Stimulated activated naive CD8-positive, alpha-beta T cell treated with anti-CD3 and anti-CD28 coated beads, Interleukin-15, Interleukin-2, amounts not matched to agents 100 ng/mL and 50 ng/mL, for 24 hours (primary cell): ENCODE results near the gene MPP4.
A peak's percentile ranks its signal among the peaks of the same experiment; 100 is the strongest.

ENCODE experiments used
- H3K27ac Mint-ChIP-seq: one replicate; pipeline ENCODE4 v1.8.0; 2021; ENCODE audit warnings: mild to moderate bottlenecking, mixed read lengths
- H3K27me3 Mint-ChIP-seq: one replicate; pipeline ENCODE4 v1.8.0; 2021; ENCODE audit warnings: mixed read lengths
- H3K36me3 Mint-ChIP-seq: one replicate; pipeline ENCODE4 v1.8.0; 2021; ENCODE audit warnings: low read depth, mixed read lengths
- H3K4me1 Mint-ChIP-seq: one replicate; pipeline ENCODE4 v1.8.0; 2021; ENCODE audit warnings: low read depth, mixed read lengths
- H3K4me3 Mint-ChIP-seq: one replicate; pipeline ENCODE4 v1.8.0; 2021; ENCODE audit warnings: mild to moderate bottlenecking, mixed read lengths
- H3K9me3 Mint-ChIP-seq: one replicate; pipeline ENCODE4 v1.8.0; 2021; ENCODE audit warnings: mixed read lengths

MPP4 gene, protein sequence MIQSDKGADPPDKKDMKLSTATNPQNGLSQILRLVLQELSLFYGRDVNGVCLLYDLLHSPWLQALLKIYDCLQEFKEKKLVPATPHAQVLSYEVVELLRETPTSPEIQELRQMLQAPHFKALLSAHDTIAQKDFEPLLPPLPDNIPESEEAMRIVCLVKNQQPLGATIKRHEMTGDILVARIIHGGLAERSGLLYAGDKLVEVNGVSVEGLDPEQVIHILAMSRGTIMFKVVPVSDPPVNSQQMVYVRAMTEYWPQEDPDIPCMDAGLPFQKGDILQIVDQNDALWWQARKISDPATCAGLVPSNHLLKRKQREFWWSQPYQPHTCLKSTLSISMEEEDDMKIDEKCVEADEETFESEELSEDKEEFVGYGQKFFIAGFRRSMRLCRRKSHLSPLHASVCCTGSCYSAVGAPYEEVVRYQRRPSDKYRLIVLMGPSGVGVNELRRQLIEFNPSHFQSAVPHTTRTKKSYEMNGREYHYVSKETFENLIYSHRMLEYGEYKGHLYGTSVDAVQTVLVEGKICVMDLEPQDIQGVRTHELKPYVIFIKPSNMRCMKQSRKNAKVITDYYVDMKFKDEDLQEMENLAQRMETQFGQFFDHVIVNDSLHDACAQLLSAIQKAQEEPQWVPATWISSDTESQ

GRCh38 chr2:201698588-201699226 lies at the start of gene MPP4:
TSS of gene MPP4 (minus strand) at chr2:201698644. CDS start at chr2:201693954, 4,690 bp downstream.
- H3K9me3 Mint-ChIP-seq: no peaks in the 10 kb centered on the region
- H3K4me1 Mint-ChIP-seq: peaks cover 5% of the 10 kb centered on the region
- no peak within 1 kb of the TSS for H3K27ac Mint-ChIP-seq
- no peak within 1 kb of the TSS for H3K4me3 Mint-ChIP-seq
- H3K36me3 Mint-ChIP-seq: peaks cover 21% of the 10 kb centered on the region
- H3K27me3 Mint-ChIP-seq: no peaks in the 10 kb centered on the region

DNA sequence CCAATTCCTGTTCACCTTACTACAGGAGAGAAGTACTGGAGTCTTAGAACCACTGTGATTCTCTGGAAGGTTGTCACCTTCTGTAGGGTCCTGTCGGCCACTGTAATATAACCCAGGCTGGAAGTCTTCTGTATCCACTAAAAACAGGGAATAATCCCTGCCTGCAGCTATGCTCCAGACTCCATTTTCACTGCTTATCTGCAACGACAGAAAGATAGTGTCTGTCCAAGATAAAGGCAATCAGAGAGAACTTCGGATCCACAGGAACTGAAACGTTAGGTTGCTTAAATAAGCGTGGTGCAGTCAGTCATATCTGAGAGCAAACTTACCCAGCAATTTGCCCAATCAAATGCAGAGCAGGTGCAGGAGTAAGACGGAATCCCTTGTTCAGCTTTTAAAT lies 48.1 kb upstream of the MPP4 start:
- Mint-ChIP-seq H3K27ac (no peak overlapping the region), H3K36me3 (peaks cover 40% of the 10 kb centered on the region), H3K27me3 (no peaks in the 10 kb centered on the region), H3K4me1 (no peaks in the 10 kb centered on the region), H3K9me3 (no peaks in the 10 kb centered on the region), H3K4me3 (no peak overlapping the region)

DNA sequence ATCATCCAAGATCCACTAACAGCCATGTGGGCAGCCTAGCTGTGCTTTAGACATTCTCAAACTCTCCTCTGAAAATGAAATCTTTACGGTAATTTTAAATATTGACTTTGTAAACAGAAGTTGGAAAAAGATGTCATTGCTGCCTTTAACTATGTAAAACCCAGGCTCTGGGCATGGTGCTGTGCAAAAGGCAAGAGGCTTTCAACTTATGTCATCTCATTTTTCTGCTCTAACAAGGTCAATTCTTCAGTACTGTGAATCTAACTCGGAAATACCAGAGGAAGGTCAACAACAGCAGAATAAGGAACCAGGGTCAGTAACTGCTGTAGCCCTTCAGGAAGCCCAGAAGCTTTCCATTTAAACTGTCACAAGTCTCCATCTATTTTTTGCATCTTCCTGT lies 37.0 kb upstream of the MPP4 start:
- Mint-ChIP-seq H3K36me3 (peaks cover 39% of the 10 kb centered on the region), H3K27me3 (no peaks in the 10 kb centered on the region), H3K4me1 (peaks cover 8% of the 10 kb centered on the region), H3K27ac (no peak overlapping the region), H3K4me3 (no peak overlapping the region), H3K9me3 (no peaks in the 10 kb centered on the region)

DNA sequence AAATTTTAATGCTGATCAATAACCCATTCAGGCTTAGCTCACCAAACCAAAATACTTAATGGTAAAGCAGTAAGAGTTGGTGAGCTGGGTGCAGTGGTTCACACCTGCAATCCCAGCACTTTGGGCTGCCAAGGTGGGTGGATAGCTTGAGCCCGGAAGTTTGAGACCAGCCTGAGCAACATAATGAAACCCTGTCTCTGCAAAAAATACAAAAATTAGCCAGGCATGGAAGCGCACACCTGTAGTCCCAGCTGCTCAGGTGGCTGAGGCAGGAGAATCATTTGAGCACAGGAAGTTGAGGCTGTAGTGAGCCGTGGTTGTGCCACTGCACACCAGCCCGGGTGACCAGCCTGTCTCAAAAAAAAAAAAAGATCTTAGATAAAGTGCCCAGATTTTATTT lies 35.7 kb upstream of the MPP4 start:
- Mint-ChIP-seq H3K4me3 (no peak overlapping the region), H3K27ac (no peak overlapping the region), H3K9me3 (no peaks in the 10 kb centered on the region), H3K27me3 (no peaks in the 10 kb centered on the region), H3K4me1 (peaks cover 8% of the 10 kb centered on the region), H3K36me3 (peaks cover 39% of the 10 kb centered on the region)

- no peaks in the 10 kb centered on the region for H3K9me3 Mint-ChIP-seq
- H3K27ac Mint-ChIP-seq: no peak overlapping the region
- peaks cover 8% of the 10 kb centered on the region for H3K4me1 Mint-ChIP-seq
- peaks cover 42% of the 10 kb centered on the region for H3K36me3 Mint-ChIP-seq
- no peak overlapping the region for H3K4me3 Mint-ChIP-seq
- no peaks in the 10 kb centered on the region for H3K27me3 Mint-ChIP-seq
Observed at GRCh38 chr2:201733544-201733943, 35.1 kb upstream of the MPP4 start.

GRCh38 chr2:201730651-201731285 lies 32.3 kb upstream of the MPP4 start:
- H3K4me1 Mint-ChIP-seq: peaks cover 8% of the 10 kb centered on the region
- no peaks in the 10 kb centered on the region for H3K9me3 Mint-ChIP-seq
- no peaks in the 10 kb centered on the region for H3K27me3 Mint-ChIP-seq
- no peak overlapping the region for H3K4me3 Mint-ChIP-seq
- peaks cover 42% of the 10 kb centered on the region for H3K36me3 Mint-ChIP-seq
- H3K27ac Mint-ChIP-seq: peak overlapping the region; percentile 26

GRCh38 chr2:201715459-201715858 lies 17.0 kb upstream of the MPP4 start:
- Mint-ChIP-seq H3K27me3 (no peaks in the 10 kb centered on the region), H3K36me3 (peaks cover 54% of the 10 kb centered on the region)

DNA sequence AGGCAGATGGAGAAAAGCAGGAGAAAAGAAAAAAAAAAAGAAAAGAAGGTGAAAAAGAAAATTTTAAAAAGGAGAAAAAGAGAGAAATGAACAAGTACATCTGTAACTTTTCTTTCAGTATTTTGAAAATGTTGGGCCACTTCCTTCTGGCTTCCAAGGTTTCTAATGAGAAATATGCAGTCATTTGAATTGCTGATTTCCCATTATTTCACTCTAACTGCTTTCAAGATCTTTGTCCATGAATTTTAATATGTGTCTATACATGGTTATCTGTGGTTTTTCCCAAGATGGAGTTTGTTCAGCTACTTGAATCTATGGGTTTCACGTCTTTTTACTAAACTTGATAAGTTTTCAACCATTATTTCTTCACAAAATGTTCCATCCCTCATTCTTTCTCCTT lies 14.3 kb upstream of the MPP4 start:
- no peak overlapping the region for H3K4me3 Mint-ChIP-seq
- H3K27me3 Mint-ChIP-seq: no peaks in the 10 kb centered on the region
- no peak overlapping the region for H3K27ac Mint-ChIP-seq
- no peaks in the 10 kb centered on the region for H3K4me1 Mint-ChIP-seq
- H3K9me3 Mint-ChIP-seq: no peaks in the 10 kb centered on the region
- peaks cover 35% of the 10 kb centered on the region for H3K36me3 Mint-ChIP-seq

More at GRCh38 chr2:201715459-201715858, 17.0 kb upstream of the MPP4 start:
- Mint-ChIP-seq H3K4me3 (no peak overlapping the region), H3K27ac (no peak overlapping the region), H3K4me1 (no peaks in the 10 kb centered on the region), H3K9me3 (no peaks in the 10 kb centered on the region)

- Mint-ChIP-seq H3K9me3 (no peaks in the 10 kb centered on the region), H3K27ac (no peak overlapping the region), H3K4me1 (peaks cover 2% of the 10 kb centered on the region), H3K27me3 (no peaks in the 10 kb centered on the region), H3K4me3 (no peak overlapping the region), H3K36me3 (peaks cover 27% of the 10 kb centered on the region)
Observed at GRCh38 chr2:201709747-201710146, 11.3 kb upstream of the MPP4 start.

DNA sequence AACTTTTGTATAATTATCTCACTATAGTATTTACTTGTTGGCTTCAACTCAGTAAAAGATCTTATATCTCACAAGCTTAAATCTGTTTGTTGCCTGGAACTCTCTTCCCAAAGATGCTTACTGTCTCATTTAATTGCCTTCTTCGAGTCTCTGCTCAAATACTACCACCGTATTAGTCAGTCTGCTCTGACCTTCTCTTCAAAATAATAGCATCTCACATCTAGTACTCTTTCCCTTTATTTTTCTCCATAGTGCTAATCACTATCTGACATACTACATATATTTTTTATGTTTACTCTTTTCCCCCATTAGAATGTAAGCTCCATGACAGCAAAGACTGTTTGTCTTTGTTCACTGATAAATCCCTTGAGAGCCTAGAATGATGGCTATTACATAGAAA lies 10.6 kb upstream of the MPP4 start:
- Mint-ChIP-seq H3K27me3 (no peaks in the 10 kb centered on the region), H3K4me3 (no peak overlapping the region), H3K27ac (no peak overlapping the region), H3K4me1 (peaks cover 2% of the 10 kb centered on the region), H3K9me3 (no peaks in the 10 kb centered on the region), H3K36me3 (peaks cover 27% of the 10 kb centered on the region)

DNA sequence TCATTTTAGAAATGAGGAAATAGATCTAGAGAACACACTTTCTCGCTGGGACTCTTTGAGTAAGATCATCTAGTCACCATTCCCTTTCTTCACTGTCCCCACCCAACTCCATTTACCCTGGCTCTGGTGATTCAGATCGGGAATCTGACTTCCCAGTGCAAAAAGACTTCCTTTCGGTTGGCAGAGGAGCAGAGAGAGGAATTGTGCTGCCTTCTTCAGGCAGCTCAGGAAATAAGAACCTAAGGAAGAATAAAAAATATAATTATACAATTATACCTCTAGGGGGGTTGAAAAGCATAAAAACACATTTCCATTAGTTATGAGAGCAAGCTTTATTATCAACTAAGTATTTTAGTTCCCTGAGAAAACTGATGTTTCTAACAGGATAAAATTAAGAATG lies 9.3 kb upstream of the MPP4 start:
- Mint-ChIP-seq H3K27ac (no peak overlapping the region), H3K36me3 (peaks cover 30% of the 10 kb centered on the region)

GRCh38 chr2:201707142-201707541 lies 8.7 kb upstream of the MPP4 start:
- H3K27me3 Mint-ChIP-seq: no peaks in the 10 kb centered on the region
- peaks cover 2% of the 10 kb centered on the region for H3K4me1 Mint-ChIP-seq
- H3K27ac Mint-ChIP-seq: no peak overlapping the region
- no peaks in the 10 kb centered on the region for H3K9me3 Mint-ChIP-seq
- no peak overlapping the region for H3K4me3 Mint-ChIP-seq
- H3K36me3 Mint-ChIP-seq: peaks cover 30% of the 10 kb centered on the region

More for the DNA sequence above, 9.3 kb upstream of the MPP4 start:
- no peaks in the 10 kb centered on the region for H3K9me3 Mint-ChIP-seq
- H3K4me1 Mint-ChIP-seq: peaks cover 2% of the 10 kb centered on the region
- no peak overlapping the region for H3K4me3 Mint-ChIP-seq
- no peaks in the 10 kb centered on the region for H3K27me3 Mint-ChIP-seq

GRCh38 chr2:201704536-201704935 lies 6.1 kb upstream of the MPP4 start:
- Mint-ChIP-seq H3K4me1 (peaks cover 2% of the 10 kb centered on the region), H3K36me3 (peaks cover 40% of the 10 kb centered on the region), H3K4me3 (no peak overlapping the region), H3K9me3 (no peaks in the 10 kb centered on the region), H3K27ac (no peak overlapping the region), H3K27me3 (no peaks in the 10 kb centered on the region)

GRCh38 chr2:201701646-201702045 lies 3.2 kb upstream of the MPP4 start:
- Mint-ChIP-seq H3K9me3 (no peaks in the 10 kb centered on the region), H3K27me3 (no peaks in the 10 kb centered on the region)

GRCh38 chr2:201699416-201699815 lies 972 bp upstream of the MPP4 start:
- peaks cover 5% of the 10 kb centered on the region for H3K4me1 Mint-ChIP-seq
- H3K9me3 Mint-ChIP-seq: no peaks in the 10 kb centered on the region
- H3K27ac Mint-ChIP-seq: no peak overlapping the region
- H3K4me3 Mint-ChIP-seq: no peak overlapping the region
- peaks cover 26% of the 10 kb centered on the region for H3K36me3 Mint-ChIP-seq
- H3K27me3 Mint-ChIP-seq: no peaks in the 10 kb centered on the region

More at GRCh38 chr2:201701646-201702045, 3.2 kb upstream of the MPP4 start:
- no peak overlapping the region for H3K4me3 Mint-ChIP-seq
- no peak overlapping the region for H3K27ac Mint-ChIP-seq
- H3K36me3 Mint-ChIP-seq: peaks cover 33% of the 10 kb centered on the region
- H3K4me1 Mint-ChIP-seq: peaks cover 5% of the 10 kb centered on the region
